K562 (cell line): Measurements from ENCODE around the gene HCN3. TPM values are rescaled to one million over a fixed set of nuclear protein-coding genes. Genes with fewer than 3 reads are reported as not detected.

Experiments
- DPF2 ChIP-seq: fragments of 450-650 bp; IDR thresholded peaks from 2 replicates; pipeline ENCODE4 v1.6.1; 2016
- EP400 ChIP-seq: fragments of 450-650 bp; IDR thresholded peaks from 2 replicates; pipeline ENCODE4 v1.6.1; 2017; ENCODE audit warnings: antibody characterized with exemption, mild to moderate bottlenecking, moderate library complexity
- MBD2 ChIP-seq: sonication (generic); IDR thresholded peaks from 2 replicates; pipeline ENCODE4 v1.6.1; 2016; ENCODE audit warnings: low read depth, borderline replicate concordance
- MXI1 ChIP-seq: IDR thresholded peaks from 2 replicates; pipeline ENCODE4 v1.6.1; 2011; ENCODE audit warnings: low read depth, mild to moderate bottlenecking, improper control_type of control experiment, low read length
- NR2C2 ChIP-seq, 2 experiments: fragments of 200-800 bp in 1 of 2; sonication (Bioruptor generic) in 1 of 2; sonication (generic) in 1 of 2; formaldehyde crosslinking in 1 of 2; IDR thresholded peaks; 2 replicates each; pipeline versions ENCODE4 v1.6.1 to v1.8.0; 2016 to 2022; ENCODE audit warnings: mild to moderate bottlenecking in 1 of 2, missing compliant biosample characterization in 1 of 2, missing genetic modification characterization in 1 of 2, missing genetic modification reagents in 1 of 2
- POLR2A ChIP-seq: fragments of 450-650 bp; conservative IDR thresholded peaks from 2 replicates; pipeline ENCODE4 v1.6.1; 2016
- POLR2AphosphoS5 ChIP-seq: IDR thresholded peaks from 2 replicates; pipeline ENCODE4 v1.6.1; 2011; ENCODE audit warnings: mild to moderate bottlenecking, low read depth, low read length, moderate library complexity; ENCODE audit not compliant: control insufficient read depth, insufficient read depth
- RBM39 ChIP-seq: fragments of 200-400 bp; formaldehyde crosslinking; optimal IDR thresholded peaks from 2 replicates; pipeline ENCODE3; 2018; ENCODE audit warnings: low read depth, low read length
- SMAD2 ChIP-seq: fragments of 150-350 bp; IDR thresholded peaks from 2 replicates; pipeline ENCODE4 v1.6.1; 2014; ENCODE audit warnings: low read depth, mild to moderate bottlenecking, low read length
- TARDBP ChIP-seq: fragments of 450-650 bp; IDR thresholded peaks from 2 replicates; pipeline ENCODE4 v1.6.1; 2016
- ZC3H8 ChIP-seq: fragments of 450-650 bp; IDR thresholded peaks from 2 replicates; pipeline ENCODE4 v1.6.1; 2017
- ZNF282 ChIP-seq: sonication (generic); formaldehyde crosslinking; IDR thresholded peaks from 2 replicates; pipeline ENCODE4 v1.8.1; 2023; ENCODE audit warnings: missing genetic modification reagents
- ZNF316 ChIP-seq: fragments of 450-650 bp; IDR thresholded peaks from 2 replicates; pipeline ENCODE4 v1.6.1; 2016
- polyA plus RNA-seq, 8 experiments: library from polyadenylated mRNA; depleted of rRNA in 4 of 8; stranded (reverse) in 5 of 8; unstranded in 3 of 8; fragments of >200 nt; fragmentation: Nextera tagmentation in 2 of 8; fragmentation: Illumina TruSeq in 1 of 8; extraction: Ambion mirVana in 2 of 8; extraction: Trizol in 1 of 8; gene quantifications; 2 replicates each; pipeline versions ENCODE4 v1.2.1 to v1.2.3, GENCODE V29; 2011 to 2014; ENCODE audit warnings: inconsistent platforms in 1 of 8, missing spikeins in 1 of 8
- total RNA-seq, 7 experiments: library from RNA; depleted of rRNA in 6 of 7; stranded (reverse); fragments of >200 nt in 6 of 7; fragmentation: Illumina TruSeq in 2 of 7; extraction: Trizol in 2 of 7; gene quantifications; 2 replicates each; pipeline versions ENCODE4 v1.2.1 to v1.2.3, GENCODE V29; 2011 to 2021; ENCODE audit warnings: low replicate concordance in 1 of 7
- TF ChIP-seq, protein P1 (sequence below), 3 experiments: fragments of 200-800 bp in 1 of 3; fragments of 250-450 bp in 1 of 3; fragments of 450-650 bp in 1 of 3; sonication (Bioruptor Pico) in 1 of 3; sonication (Bioruptor generic) in 1 of 3; formaldehyde crosslinking in 1 of 3; IDR thresholded peaks; 2 replicates each; pipeline versions ENCODE4 v1.6.1 to v1.8.0; 2016 to 2022; ENCODE audit warnings: mild to moderate bottlenecking in 2 of 3, missing genetic modification characterization in 2 of 3, missing compliant biosample characterization in 1 of 3, moderate library complexity in 1 of 3
- TF ChIP-seq, protein P2 (sequence below): fragments of 250-450 bp; sonication (Bioruptor Pico); IDR thresholded peaks from 2 replicates; pipeline ENCODE4 v1.8.0; 2022; ENCODE audit warnings: moderate library complexity, mild to moderate bottlenecking, inconsistent platforms
- TF ChIP-seq, protein P3 (sequence below): IDR thresholded peaks from 2 replicates; pipeline ENCODE4 v1.6.1; 2011; ENCODE audit warnings: borderline replicate concordance, low read depth, mild to moderate bottlenecking, moderate library complexity, low read length; ENCODE audit not compliant: insufficient read depth, poor library complexity, severe bottlenecking
- TF ChIP-seq, protein P4 (sequence below): fragments of 450-650 bp; IDR thresholded peaks from 2 replicates; pipeline ENCODE4 v1.6.1; 2016; ENCODE audit warnings: borderline replicate concordance

Gene HCN3
- total and polyA plus RNA-seq, 9 of the 15 experiments (the other 6 are each of a cell fraction or from before 2014, with no cell fraction given), result 0.91 to 9.7 (median 3.9) TPM

DNA sequence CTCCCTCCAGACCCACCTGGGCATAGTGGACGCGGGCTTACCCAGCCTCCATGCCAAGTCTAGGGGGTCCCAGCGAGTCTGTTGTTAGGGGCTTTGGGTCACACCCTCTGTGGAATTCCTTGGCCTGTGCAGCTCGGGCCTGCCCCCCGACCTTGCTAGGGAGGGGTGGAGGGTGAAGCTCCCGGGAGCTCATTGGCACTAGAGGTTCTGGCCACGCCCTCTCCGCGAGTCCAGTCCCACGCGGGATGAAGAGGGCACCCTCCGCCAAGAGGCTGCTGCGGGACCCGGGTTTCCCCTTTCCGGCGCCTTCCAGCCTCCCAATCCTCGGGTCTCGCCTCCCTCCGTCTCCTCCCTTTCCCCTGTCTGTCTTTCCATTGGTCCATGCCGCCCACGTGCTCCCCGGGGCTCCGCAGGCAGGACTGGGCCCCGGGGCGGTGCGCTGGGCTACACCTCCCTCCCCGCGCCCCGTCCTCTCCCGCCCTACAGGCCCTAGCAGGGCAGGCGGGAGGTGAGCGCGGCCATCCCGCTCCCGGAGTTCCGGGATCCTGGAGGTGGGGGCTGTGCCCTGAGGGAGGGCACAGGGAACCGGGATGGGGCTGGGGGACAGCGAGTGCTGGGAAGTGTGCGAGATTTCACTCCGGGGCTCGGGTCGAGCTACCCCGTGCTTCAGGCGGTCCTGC, 46.9 kb downstream of the HCN3 start (continued):
- TF ChIP-seq, protein P1, sequence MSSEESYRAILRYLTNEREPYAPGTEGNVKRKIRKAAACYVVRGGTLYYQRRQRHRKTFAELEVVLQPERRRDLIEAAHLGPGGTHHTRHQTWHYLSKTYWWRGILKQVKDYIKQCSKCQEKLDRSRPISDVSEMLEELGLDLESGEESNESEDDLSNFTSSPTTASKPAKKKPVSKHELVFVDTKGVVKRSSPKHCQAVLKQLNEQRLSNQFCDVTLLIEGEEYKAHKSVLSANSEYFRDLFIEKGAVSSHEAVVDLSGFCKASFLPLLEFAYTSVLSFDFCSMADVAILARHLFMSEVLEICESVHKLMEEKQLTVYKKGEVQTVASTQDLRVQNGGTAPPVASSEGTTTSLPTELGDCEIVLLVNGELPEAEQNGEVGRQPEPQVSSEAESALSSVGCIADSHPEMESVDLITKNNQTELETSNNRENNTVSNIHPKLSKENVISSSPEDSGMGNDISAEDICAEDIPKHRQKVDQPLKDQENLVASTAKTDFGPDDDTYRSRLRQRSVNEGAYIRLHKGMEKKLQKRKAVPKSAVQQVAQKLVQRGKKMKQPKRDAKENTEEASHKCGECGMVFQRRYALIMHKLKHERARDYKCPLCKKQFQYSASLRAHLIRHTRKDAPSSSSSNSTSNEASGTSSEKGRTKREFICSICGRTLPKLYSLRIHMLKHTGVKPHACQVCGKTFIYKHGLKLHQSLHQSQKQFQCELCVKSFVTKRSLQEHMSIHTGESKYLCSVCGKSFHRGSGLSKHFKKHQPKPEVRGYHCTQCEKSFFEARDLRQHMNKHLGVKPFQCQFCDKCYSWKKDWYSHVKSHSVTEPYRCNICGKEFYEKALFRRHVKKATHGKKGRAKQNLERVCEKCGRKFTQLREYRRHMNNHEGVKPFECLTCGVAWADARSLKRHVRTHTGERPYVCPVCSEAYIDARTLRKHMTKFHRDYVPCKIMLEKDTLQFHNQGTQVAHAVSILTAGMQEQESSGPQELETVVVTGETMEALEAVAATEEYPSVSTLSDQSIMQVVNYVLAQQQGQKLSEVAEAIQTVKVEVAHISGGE (CRISPR knock-in tag; IDR thresholded peaks at IDR 0.05), result peak in 1 of 3 experiments; percentile 67; a peak in 1 of 6 replicates
- TF ChIP-seq, protein P2, sequence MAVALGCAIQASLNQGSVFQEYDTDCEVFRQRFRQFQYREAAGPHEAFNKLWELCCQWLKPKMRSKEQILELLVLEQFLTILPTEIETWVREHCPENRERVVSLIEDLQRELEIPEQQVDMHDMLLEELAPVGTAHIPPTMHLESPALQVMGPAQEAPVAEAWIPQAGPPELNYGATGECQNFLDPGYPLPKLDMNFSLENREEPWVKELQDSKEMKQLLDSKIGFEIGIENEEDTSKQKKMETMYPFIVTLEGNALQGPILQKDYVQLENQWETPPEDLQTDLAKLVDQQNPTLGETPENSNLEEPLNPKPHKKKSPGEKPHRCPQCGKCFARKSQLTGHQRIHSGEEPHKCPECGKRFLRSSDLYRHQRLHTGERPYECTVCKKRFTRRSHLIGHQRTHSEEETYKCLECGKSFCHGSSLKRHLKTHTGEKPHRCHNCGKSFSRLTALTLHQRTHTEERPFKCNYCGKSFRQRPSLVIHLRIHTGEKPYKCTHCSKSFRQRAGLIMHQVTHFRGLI (CRISPR knock-in tag), result no peak
- TF ChIP-seq SMAD2 (no peak), POLR2A (peak; percentile 78), MBD2 (0 out of 2 replicates have a peak, but pooled peaks have one; percentile 34), NR2C2 (CRISPR knock-in tag; IDR thresholded peaks at IDR 0.05) (peak; percentile 56; the same call in 1 of the 2 replicates), NR2C2 (tag; IDR thresholded peaks at IDR 0.05) (no peak; the same call in 1 of the 2 replicates), TARDBP (0 out of 2 replicates have a peak, but pooled peaks have one; percentile 19), DPF2 (peak; percentile 35; the same call in 1 of the 2 replicates), MXI1 (peak; percentile 70; the same call in 1 of the 2 replicates), RBM39 (peak; percentile 44), EP400 (peak; percentile 40), ZNF282 (CRISPR knock-in tag) (no peak), POLR2AphosphoS5 (peak; percentile 42; the same call in 1 of the 2 replicates), ZNF316 (no peak), ZC3H8 (no peak)
- TF ChIP-seq, protein P3, sequence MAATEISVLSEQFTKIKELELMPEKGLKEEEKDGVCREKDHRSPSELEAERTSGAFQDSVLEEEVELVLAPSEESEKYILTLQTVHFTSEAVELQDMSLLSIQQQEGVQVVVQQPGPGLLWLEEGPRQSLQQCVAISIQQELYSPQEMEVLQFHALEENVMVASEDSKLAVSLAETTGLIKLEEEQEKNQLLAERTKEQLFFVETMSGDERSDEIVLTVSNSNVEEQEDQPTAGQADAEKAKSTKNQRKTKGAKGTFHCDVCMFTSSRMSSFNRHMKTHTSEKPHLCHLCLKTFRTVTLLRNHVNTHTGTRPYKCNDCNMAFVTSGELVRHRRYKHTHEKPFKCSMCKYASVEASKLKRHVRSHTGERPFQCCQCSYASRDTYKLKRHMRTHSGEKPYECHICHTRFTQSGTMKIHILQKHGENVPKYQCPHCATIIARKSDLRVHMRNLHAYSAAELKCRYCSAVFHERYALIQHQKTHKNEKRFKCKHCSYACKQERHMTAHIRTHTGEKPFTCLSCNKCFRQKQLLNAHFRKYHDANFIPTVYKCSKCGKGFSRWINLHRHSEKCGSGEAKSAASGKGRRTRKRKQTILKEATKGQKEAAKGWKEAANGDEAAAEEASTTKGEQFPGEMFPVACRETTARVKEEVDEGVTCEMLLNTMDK, result no peak
- TF ChIP-seq, protein P4, sequence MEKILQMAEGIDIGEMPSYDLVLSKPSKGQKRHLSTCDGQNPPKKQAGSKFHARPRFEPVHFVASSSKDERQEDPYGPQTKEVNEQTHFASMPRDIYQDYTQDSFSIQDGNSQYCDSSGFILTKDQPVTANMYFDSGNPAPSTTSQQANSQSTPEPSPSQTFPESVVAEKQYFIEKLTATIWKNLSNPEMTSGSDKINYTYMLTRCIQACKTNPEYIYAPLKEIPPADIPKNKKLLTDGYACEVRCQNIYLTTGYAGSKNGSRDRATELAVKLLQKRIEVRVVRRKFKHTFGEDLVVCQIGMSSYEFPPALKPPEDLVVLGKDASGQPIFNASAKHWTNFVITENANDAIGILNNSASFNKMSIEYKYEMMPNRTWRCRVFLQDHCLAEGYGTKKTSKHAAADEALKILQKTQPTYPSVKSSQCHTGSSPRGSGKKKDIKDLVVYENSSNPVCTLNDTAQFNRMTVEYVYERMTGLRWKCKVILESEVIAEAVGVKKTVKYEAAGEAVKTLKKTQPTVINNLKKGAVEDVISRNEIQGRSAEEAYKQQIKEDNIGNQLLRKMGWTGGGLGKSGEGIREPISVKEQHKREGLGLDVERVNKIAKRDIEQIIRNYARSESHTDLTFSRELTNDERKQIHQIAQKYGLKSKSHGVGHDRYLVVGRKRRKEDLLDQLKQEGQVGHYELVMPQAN, result peak; percentile 74
